ENCODE data around the gene JUN.

JUN gene

GRCh38 chr1:58821309-58821708, 37.5 kb upstream of the JUN start:
- no peaks in the 10 kb centered on the region; the same call in 1 of the 2 replicates for H3F3A ChIP-seq (ENCODE audit: insufficient read depth)
- no peaks in the 10 kb centered on the region for H3K27me3 ChIP-seq (ENCODE audit: low read length)
- no peak overlapping the region for H3K27ac ChIP-seq (ENCODE audit: low read depth, low read length)
- H2AFZ ChIP-seq (ENCODE audit: low read depth, low read length, severe bottlenecking), result no peak overlapping the region
- TF ChIP-seq EZH2phosphoT487 (conservative IDR thresholded peaks at IDR 0.05; ENCODE audit: low read length), result no peak
- TF ChIP-seq, protein P1, sequence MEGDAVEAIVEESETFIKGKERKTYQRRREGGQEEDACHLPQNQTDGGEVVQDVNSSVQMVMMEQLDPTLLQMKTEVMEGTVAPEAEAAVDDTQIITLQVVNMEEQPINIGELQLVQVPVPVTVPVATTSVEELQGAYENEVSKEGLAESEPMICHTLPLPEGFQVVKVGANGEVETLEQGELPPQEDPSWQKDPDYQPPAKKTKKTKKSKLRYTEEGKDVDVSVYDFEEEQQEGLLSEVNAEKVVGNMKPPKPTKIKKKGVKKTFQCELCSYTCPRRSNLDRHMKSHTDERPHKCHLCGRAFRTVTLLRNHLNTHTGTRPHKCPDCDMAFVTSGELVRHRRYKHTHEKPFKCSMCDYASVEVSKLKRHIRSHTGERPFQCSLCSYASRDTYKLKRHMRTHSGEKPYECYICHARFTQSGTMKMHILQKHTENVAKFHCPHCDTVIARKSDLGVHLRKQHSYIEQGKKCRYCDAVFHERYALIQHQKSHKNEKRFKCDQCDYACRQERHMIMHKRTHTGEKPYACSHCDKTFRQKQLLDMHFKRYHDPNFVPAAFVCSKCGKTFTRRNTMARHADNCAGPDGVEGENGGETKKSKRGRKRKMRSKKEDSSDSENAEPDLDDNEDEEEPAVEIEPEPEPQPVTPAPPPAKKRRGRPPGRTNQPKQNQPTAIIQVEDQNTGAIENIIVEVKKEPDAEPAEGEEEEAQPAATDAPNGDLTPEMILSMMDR (IDR thresholded peaks at IDR 0.05; ENCODE audit: insufficient read depth, low read length, poor library complexity, severe bottlenecking), result no peak
- H3K9me3 ChIP-seq (ENCODE audit: insufficient read depth, low read length), result no peaks in the 10 kb centered on the region; the same call in 1 of the 2 replicates
- no peak overlapping the region for H3K4me3 ChIP-seq (ENCODE audit: insufficient read depth, low read length, poor library complexity, severe bottlenecking)
- no peaks in the 10 kb centered on the region for H4K20me1 ChIP-seq (ENCODE audit: low read depth, low read length)
- H3K36me3 ChIP-seq (ENCODE audit: low read length), result no peaks in the 10 kb centered on the region
- no peaks in the 10 kb centered on the region for H3K9me2 ChIP-seq (replicated peaks; ENCODE audit: insufficient read depth, low read length)
- no peak overlapping the region for H3K9ac ChIP-seq (ENCODE audit: low read length)
- no peak overlapping the region for H3K4me2 ChIP-seq (ENCODE audit: low read depth, low read length, poor library complexity, severe bottlenecking)
- H3K79me2 ChIP-seq (ENCODE audit: insufficient read depth, low read length), result no peaks in the 10 kb centered on the region

DNA sequence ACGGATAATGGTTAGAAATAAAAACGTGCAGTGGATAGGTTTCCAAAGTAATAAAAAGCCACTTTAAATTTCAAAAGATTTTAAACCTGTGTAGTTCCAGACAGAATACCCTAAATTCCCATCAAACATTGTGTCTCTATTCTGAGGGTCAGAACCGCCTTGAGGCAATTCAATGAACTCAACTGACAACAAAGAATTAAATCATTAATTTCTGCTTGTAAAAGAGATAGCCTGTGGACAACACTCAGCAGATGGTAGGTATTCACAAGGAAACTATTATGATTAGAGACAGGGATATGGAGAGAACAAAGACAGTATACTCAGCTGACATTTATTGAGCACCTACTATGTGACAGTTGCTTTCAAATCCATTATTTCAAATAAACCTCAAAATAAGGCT, 35.1 kb upstream of the JUN start:
- no peak overlapping the region for H3K27ac ChIP-seq (ENCODE audit: low read depth, low read length)
- no peaks in the 10 kb centered on the region; the same call in 1 of the 2 replicates for H3F3A ChIP-seq (ENCODE audit: insufficient read depth)
- no peaks in the 10 kb centered on the region for H3K27me3 ChIP-seq (ENCODE audit: low read length)
- H3K4me2 ChIP-seq (ENCODE audit: low read depth, low read length, poor library complexity, severe bottlenecking), result no peak overlapping the region
- H3K9ac ChIP-seq (ENCODE audit: low read length), result no peak overlapping the region
- H3K9me3 ChIP-seq (ENCODE audit: insufficient read depth, low read length), result no peaks in the 10 kb centered on the region
- no peaks in the 10 kb centered on the region for H3K9me2 ChIP-seq (replicated peaks; ENCODE audit: insufficient read depth, low read length)
- no peak overlapping the region for H2AFZ ChIP-seq (ENCODE audit: low read depth, low read length, severe bottlenecking)
- H3K4me3 ChIP-seq (ENCODE audit: insufficient read depth, low read length, poor library complexity, severe bottlenecking), result no peak overlapping the region
- TF ChIP-seq, protein P1 (IDR thresholded peaks at IDR 0.05; ENCODE audit: insufficient read depth, low read length, poor library complexity, severe bottlenecking), result no peak
- no peak for TF ChIP-seq EZH2phosphoT487 (conservative IDR thresholded peaks at IDR 0.05; ENCODE audit: low read length)
- H4K20me1 ChIP-seq (ENCODE audit: low read depth, low read length), result no peaks in the 10 kb centered on the region
- no peaks in the 10 kb centered on the region for H3K79me2 ChIP-seq (ENCODE audit: insufficient read depth, low read length)
- no peaks in the 10 kb centered on the region for H3K36me3 ChIP-seq (ENCODE audit: low read length)

GRCh38 chr1:58818075-58818474, 34.2 kb upstream of the JUN start:
- H3K79me2 ChIP-seq (ENCODE audit: insufficient read depth, low read length), result no peaks in the 10 kb centered on the region
- H3F3A ChIP-seq (ENCODE audit: insufficient read depth), result no peaks in the 10 kb centered on the region; the same call in 1 of the 2 replicates
- no peaks in the 10 kb centered on the region for H4K20me1 ChIP-seq (ENCODE audit: low read depth, low read length)
- H3K36me3 ChIP-seq (ENCODE audit: low read length), result no peaks in the 10 kb centered on the region
- H3K27me3 ChIP-seq (ENCODE audit: low read length), result no peaks in the 10 kb centered on the region
- H3K9ac ChIP-seq (ENCODE audit: low read length), result no peak overlapping the region
- H3K9me2 ChIP-seq (replicated peaks; ENCODE audit: insufficient read depth, low read length), result no peaks in the 10 kb centered on the region
- no peak overlapping the region for H2AFZ ChIP-seq (ENCODE audit: low read depth, low read length, severe bottlenecking)
- no peaks in the 10 kb centered on the region for H3K9me3 ChIP-seq (ENCODE audit: insufficient read depth, low read length)
- H3K27ac ChIP-seq (ENCODE audit: low read depth, low read length), result no peak overlapping the region
- TF ChIP-seq, protein P1 (IDR thresholded peaks at IDR 0.05; ENCODE audit: insufficient read depth, low read length, poor library complexity, severe bottlenecking), result no peak
- TF ChIP-seq EZH2phosphoT487 (conservative IDR thresholded peaks at IDR 0.05; ENCODE audit: low read length), result no peak
- H3K4me2 ChIP-seq (ENCODE audit: low read depth, low read length, poor library complexity, severe bottlenecking), result no peak overlapping the region
- no peak overlapping the region for H3K4me3 ChIP-seq (ENCODE audit: insufficient read depth, low read length, poor library complexity, severe bottlenecking)

Measured in SU-DHL-6 (cell line).